KMS-11 (cell line): ENCODE results near the gene EML5.

ENCODE experiments used
- H2AFZ ChIP-seq: fragments of 200-600 bp; sonication (generic); 2 replicates; pipeline ENCODE4 v1.6.1; 2016; ENCODE audit warnings: antibody characterized with exemption, mixed run types, low read depth
- H3K27ac ChIP-seq: fragments of 200-600 bp; sonication (generic); 2 replicates; pipeline ENCODE4 v1.6.1; 2016; ENCODE audit warnings: mild to moderate bottlenecking, mixed run types
- H3K27me3 ChIP-seq: fragments of 200-600 bp; sonication (generic); 2 replicates; pipeline ENCODE4 v1.6.1; 2017; ENCODE audit warnings: mild to moderate bottlenecking, low read depth, mixed run types, moderate library complexity; ENCODE audit not compliant: insufficient read depth
- H3K36me3 ChIP-seq: fragments of 200-600 bp; sonication (generic); 2 replicates; pipeline ENCODE4 v1.6.1; 2017; ENCODE audit warnings: mild to moderate bottlenecking, mixed run types; ENCODE audit not compliant: insufficient read depth
- H3K4me1 ChIP-seq: fragments of 200-600 bp; sonication (generic); 2 replicates; pipeline ENCODE4 v1.6.1; 2016; ENCODE audit warnings: mild to moderate bottlenecking, low read depth, mixed run types; ENCODE audit not compliant: poor library complexity, severe bottlenecking
- H3K4me2 ChIP-seq: fragments of 200-600 bp; sonication (generic); 2 replicates; pipeline ENCODE4 v1.7.0; 2016; ENCODE audit warnings: mild to moderate bottlenecking, mixed run types
- H3K4me3 ChIP-seq: fragments of 200-600 bp; sonication (generic); IDR thresholded peaks from 2 replicates; pipeline ENCODE4 v1.6.1; 2017; ENCODE audit warnings: low read depth, low read length, mixed read lengths; ENCODE audit not compliant: insufficient read depth
- H3K79me2 ChIP-seq: fragments of 200-600 bp; sonication (generic); 2 replicates; pipeline ENCODE4 v1.6.1; 2016; ENCODE audit warnings: low read depth, mixed run types; ENCODE audit not compliant: insufficient read depth
- H3K9ac ChIP-seq: fragments of 200-600 bp; sonication (generic); 2 replicates; pipeline ENCODE4 v1.6.1; 2016; ENCODE audit warnings: mild to moderate bottlenecking, mixed run types
- H4K20me1 ChIP-seq: fragments of 200-600 bp; sonication (generic); 2 replicates; pipeline ENCODE4 v1.6.1; 2016; ENCODE audit warnings: mild to moderate bottlenecking, mixed run types; ENCODE audit not compliant: insufficient read depth
- TF ChIP-seq, protein P1 (sequence below): fragments of 200-600 bp; sonication (generic); conservative IDR thresholded peaks from 2 replicates; pipeline ENCODE4 v1.6.1; 2017; ENCODE audit warnings: low read depth, mild to moderate bottlenecking, antibody characterized with exemption, low read length, moderate library complexity, mixed read lengths

EML5 gene

DNA sequence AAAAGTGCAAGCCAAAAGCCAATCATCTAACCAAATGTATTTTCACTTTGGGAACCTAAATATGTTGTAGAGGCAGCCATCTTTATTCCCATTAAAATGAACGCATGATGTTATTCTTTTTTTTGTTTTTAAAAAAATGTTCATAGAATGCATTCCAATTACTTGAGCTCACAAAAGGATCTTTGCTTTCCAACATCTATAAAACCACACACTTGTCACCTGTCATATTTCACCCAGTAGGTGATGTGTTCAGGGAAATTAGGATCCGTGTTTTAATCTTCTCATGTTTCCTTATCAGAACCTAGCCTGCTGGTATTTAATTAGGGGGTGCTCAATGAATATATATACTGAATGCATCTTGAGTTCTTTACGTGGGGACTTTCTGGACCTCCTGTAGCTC lies 45.3 kb upstream of the EML5 start:
- Histone ChIP-seq H3K27ac (no peak overlapping the region), H2AFZ (no peak overlapping the region), H3K4me1 (no peaks in the 10 kb centered on the region), H3K36me3 (no peaks in the 10 kb centered on the region), H3K4me2 (no peak overlapping the region), H3K79me2 (no peaks in the 10 kb centered on the region), H4K20me1 (no peaks in the 10 kb centered on the region), H3K4me3 (no peak overlapping the region), H3K9ac (no peak overlapping the region), H3K27me3 (no peaks in the 10 kb centered on the region)
- TF ChIP-seq, protein P1, sequence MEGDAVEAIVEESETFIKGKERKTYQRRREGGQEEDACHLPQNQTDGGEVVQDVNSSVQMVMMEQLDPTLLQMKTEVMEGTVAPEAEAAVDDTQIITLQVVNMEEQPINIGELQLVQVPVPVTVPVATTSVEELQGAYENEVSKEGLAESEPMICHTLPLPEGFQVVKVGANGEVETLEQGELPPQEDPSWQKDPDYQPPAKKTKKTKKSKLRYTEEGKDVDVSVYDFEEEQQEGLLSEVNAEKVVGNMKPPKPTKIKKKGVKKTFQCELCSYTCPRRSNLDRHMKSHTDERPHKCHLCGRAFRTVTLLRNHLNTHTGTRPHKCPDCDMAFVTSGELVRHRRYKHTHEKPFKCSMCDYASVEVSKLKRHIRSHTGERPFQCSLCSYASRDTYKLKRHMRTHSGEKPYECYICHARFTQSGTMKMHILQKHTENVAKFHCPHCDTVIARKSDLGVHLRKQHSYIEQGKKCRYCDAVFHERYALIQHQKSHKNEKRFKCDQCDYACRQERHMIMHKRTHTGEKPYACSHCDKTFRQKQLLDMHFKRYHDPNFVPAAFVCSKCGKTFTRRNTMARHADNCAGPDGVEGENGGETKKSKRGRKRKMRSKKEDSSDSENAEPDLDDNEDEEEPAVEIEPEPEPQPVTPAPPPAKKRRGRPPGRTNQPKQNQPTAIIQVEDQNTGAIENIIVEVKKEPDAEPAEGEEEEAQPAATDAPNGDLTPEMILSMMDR, result no peak

DNA sequence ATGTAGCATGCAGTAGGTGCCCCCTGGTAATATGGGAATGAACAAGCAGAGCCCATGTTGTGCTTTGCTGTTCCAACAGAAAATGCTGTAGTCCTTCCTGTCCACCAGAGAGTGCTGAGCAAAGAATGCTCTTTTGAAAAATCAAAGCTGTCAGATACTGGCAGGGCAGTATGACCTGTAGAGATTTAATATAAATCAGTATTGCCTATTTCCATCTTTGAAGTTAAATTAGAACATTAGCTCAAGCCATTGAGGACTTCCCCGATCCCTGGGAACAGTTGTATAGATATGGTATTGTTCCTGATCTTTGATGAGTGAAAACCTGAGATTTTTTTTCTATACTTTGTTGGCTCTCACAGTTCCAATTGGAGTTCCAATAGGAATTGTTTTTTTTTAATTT lies 44.7 kb upstream of the EML5 start:
- no peaks in the 10 kb centered on the region for H3K36me3 ChIP-seq
- TF ChIP-seq, protein P1, result no peak
- no peaks in the 10 kb centered on the region for H3K4me1 ChIP-seq
- no peak overlapping the region for H3K9ac ChIP-seq
- no peak overlapping the region for H2AFZ ChIP-seq
- H3K4me3 ChIP-seq, result no peak overlapping the region
- H3K79me2 ChIP-seq, result no peaks in the 10 kb centered on the region
- no peaks in the 10 kb centered on the region for H4K20me1 ChIP-seq
- no peak overlapping the region for H3K4me2 ChIP-seq
- no peak overlapping the region for H3K27ac ChIP-seq
- no peaks in the 10 kb centered on the region for H3K27me3 ChIP-seq

DNA sequence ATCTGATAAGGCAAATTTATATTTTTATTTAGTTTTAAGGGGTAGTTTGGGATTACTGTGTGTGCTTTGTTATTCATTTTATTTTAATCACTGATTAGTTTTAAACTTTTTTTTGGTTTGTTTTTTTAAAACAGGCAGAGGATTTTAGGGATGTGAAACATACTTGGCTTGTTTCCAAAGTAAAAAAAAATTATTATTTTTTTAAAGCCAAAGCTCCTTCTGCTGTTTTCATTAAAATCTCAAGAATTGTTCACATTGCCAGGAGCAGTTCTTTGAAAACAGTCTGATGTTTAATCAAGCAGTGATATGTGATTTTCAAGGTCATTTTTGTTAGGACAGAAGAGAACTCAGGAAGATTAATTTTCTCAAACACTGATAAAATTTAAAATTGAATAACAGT lies 42.9 kb upstream of the EML5 start:
- H3K79me2 ChIP-seq, result no peaks in the 10 kb centered on the region
- H3K36me3 ChIP-seq, result no peaks in the 10 kb centered on the region
- H3K27ac ChIP-seq, result no peak overlapping the region
- H3K4me2 ChIP-seq, result no peak overlapping the region
- H4K20me1 ChIP-seq, result no peaks in the 10 kb centered on the region
- H3K4me1 ChIP-seq, result no peaks in the 10 kb centered on the region
- H3K4me3 ChIP-seq, result no peak overlapping the region
- no peak overlapping the region for H3K9ac ChIP-seq
- H3K27me3 ChIP-seq, result no peaks in the 10 kb centered on the region
- no peak overlapping the region for H2AFZ ChIP-seq
- TF ChIP-seq, protein P1, result no peak

DNA sequence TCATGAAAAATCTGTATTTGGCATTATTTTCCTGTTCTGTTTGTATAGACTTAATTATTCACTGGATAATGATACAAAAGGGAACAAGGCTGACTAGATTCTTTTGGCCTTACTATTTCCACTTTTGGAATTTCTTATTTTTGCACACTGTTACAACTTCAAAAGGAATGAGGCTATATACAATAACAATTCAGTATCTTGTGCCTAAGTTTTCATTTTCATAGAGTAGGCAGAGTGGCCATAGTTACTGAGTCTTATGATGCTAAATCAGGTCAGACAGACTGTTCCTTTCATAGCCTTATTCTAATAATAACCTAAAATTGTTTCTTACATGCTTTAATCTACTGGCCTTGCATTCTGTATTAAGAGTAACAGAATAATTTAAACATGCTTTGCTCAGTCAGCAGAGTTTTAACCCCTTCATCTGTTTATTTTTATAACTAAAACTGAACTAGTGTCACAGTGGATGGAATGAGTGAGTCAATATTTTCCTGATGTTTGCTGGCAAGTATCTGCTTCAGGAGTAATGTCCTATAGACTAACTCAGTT lies 42.2 kb upstream of the EML5 start:
- no peaks in the 10 kb centered on the region for H3K27me3 ChIP-seq
- H3K79me2 ChIP-seq, result no peaks in the 10 kb centered on the region
- no peak overlapping the region for H3K27ac ChIP-seq
- H2AFZ ChIP-seq, result no peak overlapping the region
- no peak overlapping the region for H3K4me2 ChIP-seq
- TF ChIP-seq, protein P1, result no peak
- H3K9ac ChIP-seq, result no peak overlapping the region
- H3K36me3 ChIP-seq, result no peaks in the 10 kb centered on the region
- no peaks in the 10 kb centered on the region for H4K20me1 ChIP-seq
- H3K4me3 ChIP-seq, result no peak overlapping the region
- no peaks in the 10 kb centered on the region for H3K4me1 ChIP-seq

DNA sequence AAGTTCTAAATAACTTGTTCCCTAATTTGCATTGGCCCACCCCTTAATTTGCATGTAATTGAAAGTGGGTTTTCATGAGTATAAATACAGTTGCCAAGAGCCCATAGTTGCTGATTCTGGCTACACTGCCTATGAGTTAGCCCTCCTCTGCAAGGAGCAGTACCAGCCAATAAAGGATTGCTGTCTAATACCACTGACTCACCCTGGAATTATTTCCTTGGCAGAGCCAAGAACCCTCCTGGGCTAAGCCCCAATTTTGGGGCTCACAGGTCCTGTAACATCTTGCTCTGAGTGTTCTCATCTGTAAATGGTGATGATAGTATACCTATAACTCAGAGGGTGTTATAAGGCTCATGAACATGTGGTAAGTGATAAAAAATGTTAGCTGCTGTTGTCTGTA lies 38.5 kb upstream of the EML5 start:
- Histone ChIP-seq H3K27me3 (no peaks in the 10 kb centered on the region), H3K4me2 (no peak overlapping the region), H3K36me3 (no peaks in the 10 kb centered on the region), H3K79me2 (no peaks in the 10 kb centered on the region), H3K9ac (no peak overlapping the region), H2AFZ (no peak overlapping the region), H3K4me3 (no peak overlapping the region), H3K4me1 (no peaks in the 10 kb centered on the region), H4K20me1 (no peaks in the 10 kb centered on the region), H3K27ac (no peak overlapping the region)
- TF ChIP-seq, protein P1, result no peak
